Left ventricle myocardium inferior (tissue), 1 donor: ENCODE results near the gene COL23A1. TPM values are rescaled to one million over a fixed set of nuclear protein-coding genes. Genes with fewer than 3 reads are reported as not detected.

Source experiments
- DNase-seq: peaks from one replicate; pipeline ENCODE4 v3.0.0-alpha.2; 2020
- H3K27ac ChIP-seq: fragments of 200-600 bp; replicated peaks from 2 replicates; pipeline ENCODE4 v1.8.0; 2021
- H3K27me3 ChIP-seq: fragments of 200-600 bp; 2 replicates; pipeline ENCODE4 v1.8.0; 2021; ENCODE audit warnings: low read depth
- H3K36me3 ChIP-seq: fragments of 200-600 bp; 2 replicates; pipeline ENCODE4 v1.8.0; 2021
- H3K4me1 ChIP-seq: fragments of 200-600 bp; 2 replicates; pipeline ENCODE4 v1.8.0; 2021
- H3K4me3 ChIP-seq: fragments of 200-600 bp; 2 replicates; pipeline ENCODE4 v1.8.0; 2021; ENCODE audit warnings: mild to moderate bottlenecking, moderate library complexity
- H3K9me3 ChIP-seq: fragments of 200-600 bp; replicated peaks from 2 replicates; pipeline ENCODE4 v1.8.0; 2021
- intact Hi-C: fragments of 100-400 bp; cut with micrococcal nuclease; formaldehyde crosslinking; loops from one replicate; pipeline ENCODE4 v1.11.0; 2022
- total RNA-seq: library from RNA; stranded (reverse); fragmentation: NEBNext Ultra II Directional; extraction: Animal tissue kit (Norgen Biotek cat#: 25700); gene quantifications from one replicate; pipeline ENCODE4 v1.2.1, GENCODE V29; 2021
- TF ChIP-seq, protein P1 (sequence below): fragments of 200-600 bp; IDR thresholded peaks from 2 replicates; pipeline ENCODE4 v1.8.0; 2021; ENCODE audit warnings: antibody characterized with exemption, mild to moderate bottlenecking, borderline replicate concordance
- donor health status: DM: no; HTN: yes; CAD: no; lungs with severe emphysema.

Gene COL23A1
- total RNA-seq, 1 donor from 2014 or later: 27.4 TPM

GRCh38 chr5:178326374-178326715 is 263.8 kb downstream of the COL23A1 start:
- Histone ChIP-seq H3K36me3 (no peaks in the 10 kb centered on the region), H3K4me3 (no peak overlapping the region), H3K4me1 (peaks cover 19% of the 10 kb centered on the region), H3K9me3 (no peaks in the 10 kb centered on the region), H3K27me3 (no peaks in the 10 kb centered on the region), H3K27ac (no peak overlapping the region)
- TF ChIP-seq, protein P1, sequence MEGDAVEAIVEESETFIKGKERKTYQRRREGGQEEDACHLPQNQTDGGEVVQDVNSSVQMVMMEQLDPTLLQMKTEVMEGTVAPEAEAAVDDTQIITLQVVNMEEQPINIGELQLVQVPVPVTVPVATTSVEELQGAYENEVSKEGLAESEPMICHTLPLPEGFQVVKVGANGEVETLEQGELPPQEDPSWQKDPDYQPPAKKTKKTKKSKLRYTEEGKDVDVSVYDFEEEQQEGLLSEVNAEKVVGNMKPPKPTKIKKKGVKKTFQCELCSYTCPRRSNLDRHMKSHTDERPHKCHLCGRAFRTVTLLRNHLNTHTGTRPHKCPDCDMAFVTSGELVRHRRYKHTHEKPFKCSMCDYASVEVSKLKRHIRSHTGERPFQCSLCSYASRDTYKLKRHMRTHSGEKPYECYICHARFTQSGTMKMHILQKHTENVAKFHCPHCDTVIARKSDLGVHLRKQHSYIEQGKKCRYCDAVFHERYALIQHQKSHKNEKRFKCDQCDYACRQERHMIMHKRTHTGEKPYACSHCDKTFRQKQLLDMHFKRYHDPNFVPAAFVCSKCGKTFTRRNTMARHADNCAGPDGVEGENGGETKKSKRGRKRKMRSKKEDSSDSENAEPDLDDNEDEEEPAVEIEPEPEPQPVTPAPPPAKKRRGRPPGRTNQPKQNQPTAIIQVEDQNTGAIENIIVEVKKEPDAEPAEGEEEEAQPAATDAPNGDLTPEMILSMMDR: no peak
- no peak for DNase-seq
- intact Hi-C loops: no loop called here

- peak overlapping the region; percentile 33 for H3K27ac ChIP-seq
- TF ChIP-seq, protein P1: no peak
- no peaks in the 10 kb centered on the region for H3K36me3 ChIP-seq
- DNase-seq: no peak
- H3K4me1 ChIP-seq: peaks cover 14% of the 10 kb centered on the region
- no peaks in the 10 kb centered on the region for H3K9me3 ChIP-seq
- intact Hi-C loops: no loop called here
- no peaks in the 10 kb centered on the region for H3K27me3 ChIP-seq
- H3K4me3 ChIP-seq: no peak overlapping the region
These were observed 264.4 kb downstream of the COL23A1 start for GRCh38 chr5:178325679-178326373.

GRCh38 chr5:178325311-178325678 is 264.9 kb downstream of the COL23A1 start:
- Histone ChIP-seq H3K4me3 (no peak overlapping the region), H3K4me1 (peaks cover 8% of the 10 kb centered on the region), H3K27ac (no peak overlapping the region), H3K36me3 (no peaks in the 10 kb centered on the region), H3K27me3 (no peaks in the 10 kb centered on the region), H3K9me3 (no peaks in the 10 kb centered on the region)
- no peak for DNase-seq
- intact Hi-C loops: no loop called here
- TF ChIP-seq, protein P1: no peak

GRCh38 chr5:178324481-178325310 is 265.5 kb downstream of the COL23A1 start:
- H3K27me3 ChIP-seq: no peaks in the 10 kb centered on the region
- H3K9me3 ChIP-seq: no peaks in the 10 kb centered on the region
- DNase-seq: no peak
- intact Hi-C loops: no loop called here
- no peak overlapping the region for H3K27ac ChIP-seq
- TF ChIP-seq, protein P1: no peak
- no peak overlapping the region for H3K4me3 ChIP-seq
- H3K4me1 ChIP-seq: peaks cover 6% of the 10 kb centered on the region
- no peaks in the 10 kb centered on the region for H3K36me3 ChIP-seq

- Histone ChIP-seq H3K4me3 (no peak overlapping the region), H3K9me3 (no peaks in the 10 kb centered on the region), H3K27ac (no peak overlapping the region), H3K36me3 (no peaks in the 10 kb centered on the region), H3K27me3 (no peaks in the 10 kb centered on the region), H3K4me1 (peaks cover 6% of the 10 kb centered on the region)
- intact Hi-C loops: no loop called here
- no peak for DNase-seq
- TF ChIP-seq, protein P1: no peak
These were observed 266.2 kb downstream of the COL23A1 start for GRCh38 chr5:178323961-178324360.
